ENCODE measurements around the gene ASCC3.
"Not testable (repeated sequence)": the region's sequence is repeated elsewhere in the genome, so short reads cannot be mapped to it uniquely, and the experiment has no call there.

The ASCC3 gene

GRCh38 chr6:100891079-100891478 is 9.9 kb upstream of the ASCC3 start:
- Histone ChIP-seq H3K4me1 (no peaks in the 10 kb centered on the region), H3K27me3 (ENCODE audit: control insufficient read depth, insufficient read depth, low read length) (no peaks in the 10 kb centered on the region), H3K4me3 (ENCODE audit: low read depth, low read length) (no peak overlapping the region), H3K9ac (no peak overlapping the region), H3K79me2 (no peaks in the 10 kb centered on the region), H3K9me3 (ENCODE audit: control insufficient read depth, low read length) (no peaks in the 10 kb centered on the region), H3K27ac (no peak overlapping the region), H2AFZ (no peak overlapping the region), H3K4me2 (ENCODE audit: low read length) (no peak overlapping the region), H3K36me3 (ENCODE audit: control insufficient read depth, insufficient read depth, low read length) (no peaks in the 10 kb centered on the region)
- no peak for TF ChIP-seq CTCF (IDR thresholded peaks at IDR 0.05)

DNA sequence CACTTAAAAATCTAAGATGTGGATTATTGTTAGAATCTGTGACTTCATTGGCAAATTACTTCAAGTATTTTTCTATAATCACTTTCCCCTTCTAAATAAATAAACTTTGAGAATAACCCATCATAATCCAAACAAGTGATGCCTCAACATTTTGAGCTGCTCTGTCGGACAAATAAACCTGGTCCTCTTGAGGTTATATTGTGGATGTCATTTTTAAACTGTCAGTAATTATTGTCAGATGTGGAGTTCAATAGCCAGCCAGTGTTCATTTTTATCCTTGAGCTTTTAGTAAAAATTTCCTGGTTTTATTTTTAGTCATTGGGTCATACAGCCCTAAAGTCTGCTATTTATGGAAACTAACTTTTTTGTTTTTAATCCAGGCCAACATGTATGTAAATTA is 9.5 kb upstream of the ASCC3 start:
- H3K27ac ChIP-seq; H3K9me3 ChIP-seq (ENCODE audit: control insufficient read depth, low read length); H3K4me2 ChIP-seq (ENCODE audit: low read length); H3K79me2 ChIP-seq; H3K4me1 ChIP-seq; H2AFZ ChIP-seq; H3K9ac ChIP-seq; H3K4me3 ChIP-seq (ENCODE audit: low read depth, low read length); H3K36me3 ChIP-seq (ENCODE audit: control insufficient read depth, insufficient read depth, low read length); H3K27me3 ChIP-seq (ENCODE audit: control insufficient read depth, insufficient read depth, low read length): not testable (repeated sequence)

DNA sequence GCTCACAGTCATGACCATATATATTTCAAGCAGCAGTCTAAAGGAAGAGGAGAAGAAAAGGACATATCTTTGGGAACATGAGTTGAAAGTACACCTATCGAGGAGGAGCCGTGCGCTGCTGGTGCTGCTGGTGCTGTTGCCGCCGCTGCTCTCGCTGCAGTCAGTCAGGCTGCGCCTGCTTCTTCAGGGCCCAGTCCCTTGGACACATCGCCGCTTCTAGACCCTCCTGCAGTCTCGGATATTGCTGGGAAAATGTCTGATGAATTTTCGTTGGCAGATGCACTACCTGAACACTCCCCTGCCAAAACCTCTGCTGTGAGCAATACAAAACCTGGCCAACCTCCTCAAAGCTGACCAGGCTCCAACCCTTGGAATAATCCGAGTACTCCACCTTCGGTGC is 8.2 kb upstream of the ASCC3 start:
- no peaks in the 10 kb centered on the region for H3K36me3 ChIP-seq (ENCODE audit: control insufficient read depth, insufficient read depth, low read length)
- TF ChIP-seq CTCF (IDR thresholded peaks at IDR 0.05), result no peak
- H3K27ac ChIP-seq, result no peak overlapping the region
- no peak overlapping the region for H3K4me2 ChIP-seq (ENCODE audit: low read length)
- no peaks in the 10 kb centered on the region for H3K79me2 ChIP-seq
- H3K4me1 ChIP-seq, result no peaks in the 10 kb centered on the region
- H3K27me3 ChIP-seq (ENCODE audit: control insufficient read depth, insufficient read depth, low read length), result no peaks in the 10 kb centered on the region
- no peak overlapping the region for H3K4me3 ChIP-seq (ENCODE audit: low read depth, low read length)
- H3K9ac ChIP-seq, result no peak overlapping the region
- no peaks in the 10 kb centered on the region for H3K9me3 ChIP-seq (ENCODE audit: control insufficient read depth, low read length)
- no peak overlapping the region for H2AFZ ChIP-seq

DNA sequence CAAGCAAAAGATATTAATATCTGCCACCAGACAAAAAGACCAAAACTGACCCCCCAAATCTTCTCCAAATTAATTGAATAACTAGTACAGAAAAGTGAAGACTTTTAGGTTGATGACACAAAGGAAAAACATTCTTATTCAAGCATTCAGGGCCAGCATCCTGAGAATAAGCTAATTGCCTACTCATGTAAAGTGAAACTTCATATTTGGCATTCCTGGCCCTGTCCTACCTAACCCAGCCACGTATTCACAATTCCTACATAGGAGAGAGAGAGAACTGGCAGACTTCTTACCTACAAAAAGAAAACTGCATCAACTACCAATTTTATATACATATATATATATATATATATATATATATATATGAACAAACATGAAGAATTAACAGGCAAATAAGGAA is 4.9 kb upstream of the ASCC3 start:
- no peak for TF ChIP-seq CTCF (IDR thresholded peaks at IDR 0.05)
- no peak overlapping the region for H3K27ac ChIP-seq
- H3K36me3 ChIP-seq (ENCODE audit: control insufficient read depth, insufficient read depth, low read length), result no peaks in the 10 kb centered on the region
- H3K4me3 ChIP-seq (ENCODE audit: low read depth, low read length), result no peak overlapping the region
- H2AFZ ChIP-seq, result no peak overlapping the region
- no peak overlapping the region for H3K9ac ChIP-seq
- no peaks in the 10 kb centered on the region for H3K79me2 ChIP-seq
- H3K4me1 ChIP-seq, result peaks cover 5% of the 10 kb centered on the region
- no peaks in the 10 kb centered on the region for H3K9me3 ChIP-seq (ENCODE audit: control insufficient read depth, low read length)
- no peak overlapping the region for H3K4me2 ChIP-seq (ENCODE audit: low read length)
- H3K27me3 ChIP-seq (ENCODE audit: control insufficient read depth, insufficient read depth, low read length), result no peaks in the 10 kb centered on the region

DNA sequence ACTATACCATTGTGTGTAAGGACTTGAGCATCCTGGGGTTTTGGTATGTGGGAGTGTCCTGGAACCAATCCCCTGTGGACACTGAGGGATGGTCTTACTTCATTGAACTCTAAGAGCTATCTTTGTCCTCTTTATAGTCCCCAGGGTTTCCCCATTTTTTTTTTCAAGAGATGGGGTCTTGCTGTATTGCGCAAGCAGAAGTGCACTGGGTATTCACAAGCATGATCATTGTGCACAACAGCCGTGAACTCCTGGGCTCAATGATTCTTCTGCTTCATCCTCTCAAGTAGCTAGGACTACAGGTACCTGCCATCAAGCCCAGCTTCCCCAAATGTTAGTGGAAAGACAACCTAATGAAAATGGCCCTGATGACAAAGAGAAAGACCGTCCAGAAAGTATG is 2.2 kb upstream of the ASCC3 start:
- no peak overlapping the region for H3K4me3 ChIP-seq (ENCODE audit: low read depth, low read length)
- H3K36me3 ChIP-seq (ENCODE audit: control insufficient read depth, insufficient read depth, low read length), result no peaks in the 10 kb centered on the region
- no peaks in the 10 kb centered on the region for H3K9me3 ChIP-seq (ENCODE audit: control insufficient read depth, low read length)
- peaks cover 5% of the 10 kb centered on the region for H3K4me1 ChIP-seq
- H3K27me3 ChIP-seq (ENCODE audit: control insufficient read depth, insufficient read depth, low read length), result no peaks in the 10 kb centered on the region
- no peak overlapping the region for H2AFZ ChIP-seq
- TF ChIP-seq CTCF (IDR thresholded peaks at IDR 0.05), result no peak
- H3K9ac ChIP-seq, result no peak overlapping the region
- no peaks in the 10 kb centered on the region for H3K79me2 ChIP-seq
- no peak overlapping the region for H3K4me2 ChIP-seq (ENCODE audit: low read length)
- H3K27ac ChIP-seq, result no peak overlapping the region
